GM23248 (cell line): ENCODE data around the gene SDHB.

Experiments
- EZH2 ChIP-seq: fragments of 200-600 bp; sonication (generic); IDR thresholded peaks from 2 replicates; pipeline ENCODE4 v1.6.1; 2018; ENCODE audit warnings: antibody characterized with exemption, mild to moderate bottlenecking; ENCODE audit not compliant: insufficient read depth, poor library complexity, severe bottlenecking
- EZH2phosphoT487 ChIP-seq: fragments of 200-600 bp; sonication (generic); IDR thresholded peaks from 2 replicates; pipeline ENCODE4 v1.6.1; 2018; ENCODE audit warnings: antibody characterized with exemption, moderate library complexity, mild to moderate bottlenecking, low read depth; ENCODE audit not compliant: insufficient read depth

GRCh38 chr1:17069452-17070162, 15.8 kb upstream of the SDHB start:
- TF ChIP-seq EZH2: no peak
- TF ChIP-seq EZH2phosphoT487: no peak
